Heart left ventricle (tissue), 16 donors: ENCODE data around the gene CCDC63. TPM values are rescaled to one million over a fixed set of nuclear protein-coding genes. Genes with fewer than 3 reads are reported as not detected.

Experiments
- ATAC-seq, 4 donors: fragments of 200-7000 bp; cut with Tn5 transposase; one replicate each; pipeline ENCODE4 v1.9.1; 2020 to 2022; ENCODE audit warnings: moderate library complexity in 4 of 4, mild to moderate bottlenecking in 3 of 4, moderate number of reproducible peaks in 1 of 4
- DNase-seq, 5 donors: peaks; one replicate each; pipeline ENCODE4 v3.0.0-alpha.2; 2020
- H3K27ac ChIP-seq, 12 donors: fragments of 200-600 bp; sonication (generic) in 4 of 12; one replicate each; pipeline versions ENCODE4 v1.5.0 to v1.8.0; 2016 to 2022; ENCODE audit warnings: mild to moderate bottlenecking in 2 of 12
- H3K27me3 ChIP-seq, 9 donors: fragments of 200-600 bp; sonication (generic) in 2 of 9; one replicate each; pipeline versions ENCODE4 v1.5.1 to v1.8.0; 2016 to 2022; ENCODE audit warnings: mild to moderate bottlenecking in 3 of 9
- H3K36me3 ChIP-seq, 9 donors: fragments of 200-600 bp; sonication (generic) in 2 of 9; one replicate each; pipeline versions ENCODE4 v1.5.0 to v1.8.0; 2018 to 2022; ENCODE audit warnings: mild to moderate bottlenecking in 2 of 9
- H3K4me1 ChIP-seq, 12 donors: fragments of 200-600 bp; sonication (generic) in 4 of 12; one replicate each; pipeline versions ENCODE4 v1.5.0 to v1.8.0; 2016 to 2022; ENCODE audit warnings: mild to moderate bottlenecking in 3 of 12
- H3K4me3 ChIP-seq, 12 donors: fragments of 200-600 bp; sonication (generic) in 4 of 12; one replicate each; pipeline versions ENCODE4 v1.5.0 to v1.8.0; 2017 to 2022; ENCODE audit warnings: mild to moderate bottlenecking in 9 of 12, moderate library complexity in 4 of 12
- H3K9me3 ChIP-seq, 12 donors: fragments of 200-600 bp; sonication (generic) in 4 of 12; one replicate each; pipeline versions ENCODE4 v1.5.0 to v1.8.0; 2016 to 2022; ENCODE audit warnings: mild to moderate bottlenecking in 1 of 12
- POLR2A ChIP-seq, 2 donors: fragments of 450-650 bp; IDR thresholded peaks; one replicate each; pipeline ENCODE4 v1.6.1; 2017; ENCODE audit warnings: antibody characterized with exemption in 2 of 2, mild to moderate bottlenecking in 2 of 2, moderate library complexity in 2 of 2
- WGBS, 4 donors: extraction: QIAGEN DNeasy Blood & Tissue Kit in 2 of 4; methylation state at CpG; one replicate each; pipeline versions ENCODE4 v1.1.5 to v1.1.7; 2013 to 2018; 5-methylcytosine and 5-hydroxymethylcytosine counted together
- intact Hi-C, 10 donors: fragments of 100-400 bp; cut with DNase I; formaldehyde crosslinking; loops; one replicate each; pipeline versions ENCODE4 v1.11.1 to v1.14.2; 2022
- polyA plus RNA-seq, 2 donors: library from polyadenylated mRNA; stranded (reverse); fragments of 200-250 nt; gene quantifications; one replicate each; pipeline ENCODE4 v1.2.3, GENCODE V29; 2013
- total RNA-seq, 9 donors: library from RNA; depleted of rRNA in 2 of 9; stranded (reverse); fragments of >200 nt in 2 of 9; fragmentation: NEBNext Ultra II Directional in 3 of 9; extraction: Animal tissue kit (Norgen Biotek cat#: 25700) in 3 of 9; gene quantifications; one replicate each; pipeline versions ENCODE4 v1.1.0 to v1.2.4, GENCODE V29; 2016 to 2023
- TF ChIP-seq, protein P1 (sequence below), 12 donors: fragments of 200-600 bp; sonication (generic) in 4 of 12; IDR thresholded peaks; one replicate each; pipeline versions ENCODE4 v1.5.0 to v1.8.0; 2018 to 2022; ENCODE audit warnings: antibody characterized with exemption in 12 of 12, mild to moderate bottlenecking in 5 of 12
- donor health status: ischemic (EF 13 %, LVEDD 7.1; RV severe dilation, severe dysfunction).
- donor health status: healthy with polysubstance abuse.
- donor health status: DM: no; HTN: yes; CAD: no.
- donor health status: DM: no; HTN: no; CAD: no.
- donor health status: ischemic (EF 25% LVEDD 6.9; RV normal size, moderate dysfunction).
- donor health status: ischemic (EF 25% LVEDD 5.7; RV mildly dilated, moderate dysfunction).
- donor health status: healthy.
- donor health status: DM: yes; HTN: yes; CAD: no.
- donor health status: ischemic (EF 35%, LVEDD 5.7; RV mildly dilated, moderate dysfunction).
- donor health status: nonischemic (EF 11% LVEDD 7.7; RV severe dilation, severe dysfunction).
- donor health status: DM: yes; HTN: yes; CAD: no.
- donor health status: PGD.
- donor health status: ischemic (EF 29% LVEDD 5.4; RV normal size, mild dysfunction).
- donor health status: nonischemic (EF 23%, LVEDD 6.1; RV moderate dilation, normal function).

The CCDC63 gene
- total and polyA plus RNA-seq, 11 donors: not detected

DNA sequence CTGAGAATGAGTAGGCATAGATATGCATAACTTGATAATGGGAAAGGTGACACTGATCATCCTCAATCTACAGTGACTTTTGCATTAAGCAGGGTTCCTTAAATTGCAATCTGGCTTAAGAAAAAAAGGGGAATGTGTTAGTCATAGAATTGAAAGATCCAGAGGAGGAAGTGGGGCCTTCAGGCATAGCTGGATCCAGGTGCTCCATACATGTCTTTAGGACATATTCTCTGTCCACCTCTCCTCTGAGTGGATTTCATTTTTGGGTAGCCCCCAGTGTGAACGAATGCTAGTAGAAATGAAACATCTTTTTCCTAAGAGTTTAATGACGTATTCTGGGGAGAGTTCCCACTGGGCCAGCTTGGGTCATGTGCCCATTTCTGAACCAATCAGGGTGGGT is 27.6 kb downstream of the CCDC63 start:
- no peak for ATAC-seq
- Histone ChIP-seq H3K36me3 (no peaks in the 10 kb centered on the region), H3K27me3 (no peaks in the 10 kb centered on the region), H3K4me1 (peaks cover 0 to 10% (median 0%) of the 10 kb centered on the region in 12 donors), H3K27ac (no peak overlapping the region), H3K4me3 (no peak overlapping the region), H3K9me3 (peaks cover 0 to 4% (median 0%) of the 10 kb centered on the region in 12 donors)
- WGBS, 4 donors: 80 to 90% (median 86%) methylated on average over 2 of the region's 2 CpGs
- no peak for DNase-seq
- TF ChIP-seq, protein P1, sequence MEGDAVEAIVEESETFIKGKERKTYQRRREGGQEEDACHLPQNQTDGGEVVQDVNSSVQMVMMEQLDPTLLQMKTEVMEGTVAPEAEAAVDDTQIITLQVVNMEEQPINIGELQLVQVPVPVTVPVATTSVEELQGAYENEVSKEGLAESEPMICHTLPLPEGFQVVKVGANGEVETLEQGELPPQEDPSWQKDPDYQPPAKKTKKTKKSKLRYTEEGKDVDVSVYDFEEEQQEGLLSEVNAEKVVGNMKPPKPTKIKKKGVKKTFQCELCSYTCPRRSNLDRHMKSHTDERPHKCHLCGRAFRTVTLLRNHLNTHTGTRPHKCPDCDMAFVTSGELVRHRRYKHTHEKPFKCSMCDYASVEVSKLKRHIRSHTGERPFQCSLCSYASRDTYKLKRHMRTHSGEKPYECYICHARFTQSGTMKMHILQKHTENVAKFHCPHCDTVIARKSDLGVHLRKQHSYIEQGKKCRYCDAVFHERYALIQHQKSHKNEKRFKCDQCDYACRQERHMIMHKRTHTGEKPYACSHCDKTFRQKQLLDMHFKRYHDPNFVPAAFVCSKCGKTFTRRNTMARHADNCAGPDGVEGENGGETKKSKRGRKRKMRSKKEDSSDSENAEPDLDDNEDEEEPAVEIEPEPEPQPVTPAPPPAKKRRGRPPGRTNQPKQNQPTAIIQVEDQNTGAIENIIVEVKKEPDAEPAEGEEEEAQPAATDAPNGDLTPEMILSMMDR (IDR thresholded peaks at IDR 0.05): no peak
- TF ChIP-seq POLR2A (IDR thresholded peaks at IDR 0.05): no peak
- intact Hi-C loops: no loop called here

DNA sequence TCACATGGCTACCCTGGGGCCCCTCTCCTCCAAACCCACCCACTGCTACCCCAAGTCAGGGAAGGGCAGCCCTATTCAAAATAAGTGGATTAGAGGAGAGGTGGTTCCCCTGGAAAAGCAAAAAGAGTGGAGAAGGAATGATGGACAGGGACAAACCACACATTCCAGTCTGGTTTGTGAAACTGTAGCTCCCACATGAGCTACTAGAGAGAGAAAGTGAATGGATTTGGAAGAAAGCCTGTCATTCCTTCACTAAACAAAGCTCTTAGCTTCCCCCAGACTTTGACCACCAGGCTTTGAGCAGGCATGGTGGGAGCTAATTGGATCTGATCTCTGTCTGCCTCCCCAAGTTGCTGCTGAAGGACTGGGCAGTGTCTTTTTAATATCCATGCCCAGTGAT is 28.0 kb downstream of the CCDC63 start:
- Histone ChIP-seq H3K4me1 (peaks cover 0 to 10% (median 0%) of the 10 kb centered on the region in 12 donors), H3K27me3 (no peaks in the 10 kb centered on the region), H3K36me3 (no peaks in the 10 kb centered on the region), H3K4me3 (no peak overlapping the region), H3K27ac (no peak overlapping the region), H3K9me3 (peaks cover 0 to 4% (median 0%) of the 10 kb centered on the region in 12 donors)
- no peak for DNase-seq
- no peak for ATAC-seq
- intact Hi-C loops: no loop called here
- TF ChIP-seq POLR2A (IDR thresholded peaks at IDR 0.05): no peak
- TF ChIP-seq, protein P1 (IDR thresholded peaks at IDR 0.05): no peak

DNA sequence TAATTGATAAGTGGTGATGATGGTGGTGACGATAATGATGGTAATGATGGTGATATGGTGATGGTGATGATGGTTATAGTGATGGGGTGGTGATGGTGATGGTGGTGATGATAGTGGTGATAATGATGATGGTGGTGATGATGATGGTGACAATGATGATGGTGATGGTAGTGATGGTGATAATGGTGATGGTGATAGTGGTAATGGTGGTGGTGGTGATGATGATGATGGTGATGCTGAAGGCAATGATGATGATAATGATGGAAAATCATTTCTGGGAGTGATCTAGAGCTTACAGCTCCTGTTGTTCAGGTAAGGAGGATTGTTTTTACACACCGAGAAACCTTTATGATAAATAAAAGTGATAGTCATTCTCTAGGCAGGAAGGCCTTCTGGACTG is 33.9 kb downstream of the CCDC63 start:
- Histone ChIP-seq H3K9me3 (peaks cover 0 to 2% (median 0%) of the 10 kb centered on the region in 12 donors), H3K4me1 (peaks cover 0 to 16% (median 0%) of the 10 kb centered on the region in 12 donors), H3K27ac (no peak overlapping the region), H3K4me3 (no peak overlapping the region), H3K27me3 (no peaks in the 10 kb centered on the region), H3K36me3 (no peaks in the 10 kb centered on the region)
- no peak for ATAC-seq
- DNase-seq: no peak
- no peak for TF ChIP-seq POLR2A (IDR thresholded peaks at IDR 0.05)
- TF ChIP-seq, protein P1 (IDR thresholded peaks at IDR 0.05): no peak
- intact Hi-C loops: loop anchor here in 8 of 10 donors (10.0 kb wide), 6 partner anchors 136 to 426 kb away; partner anchors contain the start of genes TCTN1 (in 3 of the 8), ARPC3 (in 1 of the 8) and PPP1CC (in 1 of the 8)
- WGBS, 4 donors: 76 to 90% (median 83%) methylated on average over 2 of the region's 2 CpGs

DNA sequence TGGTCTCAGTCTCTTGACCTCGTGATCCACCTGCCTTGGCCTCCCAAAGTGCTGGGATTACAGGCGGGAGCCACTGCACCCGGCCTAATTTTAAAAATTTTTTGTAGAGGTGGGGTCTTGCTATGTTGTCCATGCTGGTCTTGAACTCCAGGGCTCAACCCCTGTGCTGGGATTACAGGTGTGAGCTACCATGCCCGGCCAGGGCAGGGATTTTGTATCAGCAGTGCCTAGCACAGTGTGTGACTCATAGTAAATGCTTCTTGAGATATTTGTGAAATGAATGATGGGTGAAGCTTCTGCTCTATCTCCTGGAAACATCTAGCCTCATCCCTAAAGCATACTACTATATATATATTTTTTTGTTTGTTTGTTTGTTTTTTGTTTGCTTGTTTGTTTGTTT is 36.5 kb downstream of the CCDC63 start:
- Histone ChIP-seq H3K4me1 (peaks cover 0 to 13% (median 0%) of the 10 kb centered on the region in 12 donors), H3K27ac (no peak overlapping the region), H3K27me3 (no peaks in the 10 kb centered on the region), H3K4me3 (no peak overlapping the region), H3K9me3 (no peaks in the 10 kb centered on the region), H3K36me3 (no peaks in the 10 kb centered on the region)
- DNase-seq: no peak
- TF ChIP-seq POLR2A (IDR thresholded peaks at IDR 0.05): no peak
- TF ChIP-seq, protein P1 (IDR thresholded peaks at IDR 0.05): no peak
- intact Hi-C loops: loop anchor here in 8 of 10 donors (10.0 kb wide), 6 partner anchors 138 to 428 kb away; partner anchors contain the start of genes TCTN1 (in 3 of the 8), ARPC3 (in 1 of the 8) and PPP1CC (in 1 of the 8)
- ATAC-seq: no peak
- 86 to 93% (median 92%) methylated on average over 4 of the region's 4 CpGs for WGBS, 4 donors
